HG02678 (cell line): ENCODE data around the gene ZNF439.
"Not testable (repeated sequence)": the region's sequence is repeated elsewhere in the genome, so short reads cannot be mapped to it uniquely, and the experiment has no call there.

Experiments used
- ATAC-seq: cut with Tn5 transposase; IDR thresholded peaks from one replicate; pipeline ENCODE4 v1.9.1; 2021; ENCODE audit warnings: mild to moderate bottlenecking, moderate library complexity; ENCODE audit not compliant: unreplicated experiment

Gene ZNF439

DNA sequence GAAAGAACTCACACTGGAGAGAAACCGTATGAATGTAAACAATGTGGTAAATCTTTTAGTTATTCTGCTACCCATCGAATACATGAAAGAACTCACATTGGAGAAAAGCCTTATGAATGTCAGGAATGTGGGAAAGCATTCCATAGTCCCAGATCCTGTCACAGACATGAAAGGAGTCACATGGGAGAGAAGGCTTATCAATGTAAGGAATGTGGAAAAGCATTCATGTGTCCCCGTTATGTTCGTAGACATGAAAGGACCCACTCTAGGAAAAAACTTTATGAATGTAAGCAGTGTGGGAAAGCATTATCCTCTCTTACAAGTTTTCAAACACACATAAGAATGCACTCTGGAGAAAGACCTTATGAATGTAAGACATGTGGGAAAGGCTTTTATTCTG, 19.2 kb downstream of the ZNF439 start:
- not testable (repeated sequence) for ATAC-seq

GRCh38 chr19:11868188-11868587, 19.7 kb downstream of the ZNF439 start:
- ATAC-seq = no peak

- ATAC-seq = no peak
Observed at GRCh38 chr19:11872624-11873023, 24.1 kb downstream of the ZNF439 start.

DNA sequence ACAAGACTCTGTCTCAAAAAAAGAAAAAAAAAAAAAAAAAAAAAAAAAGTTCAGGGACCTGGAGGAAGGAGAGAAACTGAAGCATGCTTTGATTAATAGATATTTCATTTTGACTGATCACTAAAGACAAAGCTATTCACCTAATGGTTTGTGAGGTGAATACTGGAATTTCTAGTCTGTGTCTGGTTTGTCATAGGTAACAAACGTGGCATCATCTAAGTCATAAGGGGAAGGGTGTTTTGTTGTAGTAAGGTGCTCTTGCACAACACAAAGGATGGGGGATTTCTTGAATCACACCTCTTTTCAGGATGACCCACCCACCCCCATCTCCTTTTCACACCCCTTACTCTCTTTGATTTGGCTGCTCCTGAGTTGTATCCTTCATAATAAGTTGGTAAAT, 25.2 kb downstream of the ZNF439 start:
- ATAC-seq = no peak

DNA sequence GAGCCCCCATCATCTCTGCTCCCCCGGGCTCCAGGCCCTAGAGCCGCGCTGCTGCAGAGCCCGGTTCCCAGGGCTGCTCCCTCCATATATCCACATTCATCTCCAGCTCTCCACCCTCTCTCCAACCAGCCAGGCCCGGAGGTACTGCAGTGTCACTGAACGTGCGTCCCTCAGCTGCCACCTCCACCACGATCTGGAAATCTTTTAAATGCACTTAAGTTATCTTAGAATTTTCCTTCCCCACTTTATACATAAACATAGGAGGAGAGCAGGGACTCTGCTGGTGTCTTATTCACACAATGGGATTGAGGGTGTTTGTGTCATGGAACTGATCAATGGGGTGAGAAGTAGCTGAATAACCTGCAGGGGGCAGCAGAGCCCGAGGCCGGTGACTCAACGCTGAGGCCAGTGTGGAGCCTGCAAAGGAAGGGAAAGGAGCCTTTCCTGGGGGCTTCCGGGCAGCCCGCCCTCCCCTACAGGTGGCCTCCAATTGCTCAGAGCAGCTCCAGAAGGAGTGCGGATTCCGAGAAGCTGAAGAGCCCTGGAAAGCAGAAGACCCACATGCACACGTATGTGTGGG, 31.3 kb downstream of the ZNF439 start:
- ATAC-seq = not testable (repeated sequence)

GRCh38 chr19:11880598-11880997, 32.1 kb downstream of the ZNF439 start:
- ATAC-seq = no peak

- no peak for ATAC-seq
Observed at GRCh38 chr19:11881151-11881800, 32.8 kb downstream of the ZNF439 start.

GRCh38 chr19:11882606-11883005, 34.1 kb downstream of the ZNF439 start:
- no peak for ATAC-seq

- ATAC-seq = peak; percentile 20
Observed at GRCh38 chr19:11887234-11887610, 38.7 kb downstream of the ZNF439 start.

- peak; percentile 72 for ATAC-seq
Observed at GRCh38 chr19:11887611-11888531, 39.3 kb downstream of the ZNF439 start, which contains the start of gene ZNF69. TSS of gene ZNF69 (plus strand) at chr19:11887782. CDS start at chr19:11887924, 142 bp downstream.

DNA sequence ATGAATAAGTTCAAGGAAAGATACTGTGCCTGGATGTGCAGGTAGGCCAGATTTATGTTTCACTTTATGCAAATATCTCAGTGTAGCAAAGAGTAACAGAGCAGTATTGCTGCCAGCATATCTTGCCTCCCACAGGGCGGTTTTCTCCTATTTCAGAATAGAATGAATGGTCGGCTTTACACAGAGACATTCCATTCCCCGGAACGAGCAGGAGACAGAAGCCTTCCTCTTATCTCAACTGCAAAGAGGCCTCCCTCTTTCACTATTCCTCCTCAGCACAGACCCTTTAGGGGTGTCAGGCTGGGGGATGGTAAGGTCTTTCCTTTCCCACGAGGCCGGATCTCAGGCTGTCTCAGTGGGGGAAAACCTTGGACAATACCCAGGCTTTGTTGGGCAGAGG, 41.4 kb downstream of the ZNF439 start:
- ATAC-seq = not testable (repeated sequence)

- ATAC-seq = no peak
Observed at GRCh38 chr19:11890634-11891033, 42.1 kb downstream of the ZNF439 start.

GRCh38 chr19:11894851-11895250, 46.3 kb downstream of the ZNF439 start:
- ATAC-seq = no peak

DNA sequence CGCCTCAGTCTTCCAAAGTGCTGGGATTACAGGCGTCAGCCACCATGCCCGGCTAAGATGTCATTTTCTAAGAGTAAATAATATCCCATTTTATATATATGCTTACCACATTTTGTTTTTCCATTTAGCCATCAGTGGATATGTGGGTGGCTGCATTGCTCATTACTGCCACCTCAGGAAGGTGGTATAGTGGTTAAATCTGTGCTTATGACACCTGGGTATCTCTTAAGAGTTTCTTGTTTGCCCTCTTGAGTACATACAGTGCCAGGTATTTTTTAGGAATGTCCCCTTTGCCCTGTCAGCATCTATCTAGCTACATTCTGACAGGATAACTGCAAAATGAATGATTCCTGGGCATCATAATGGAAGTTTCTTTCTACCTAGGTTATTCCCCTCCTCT, 53.7 kb downstream of the ZNF439 start:
- ATAC-seq = no peak

DNA sequence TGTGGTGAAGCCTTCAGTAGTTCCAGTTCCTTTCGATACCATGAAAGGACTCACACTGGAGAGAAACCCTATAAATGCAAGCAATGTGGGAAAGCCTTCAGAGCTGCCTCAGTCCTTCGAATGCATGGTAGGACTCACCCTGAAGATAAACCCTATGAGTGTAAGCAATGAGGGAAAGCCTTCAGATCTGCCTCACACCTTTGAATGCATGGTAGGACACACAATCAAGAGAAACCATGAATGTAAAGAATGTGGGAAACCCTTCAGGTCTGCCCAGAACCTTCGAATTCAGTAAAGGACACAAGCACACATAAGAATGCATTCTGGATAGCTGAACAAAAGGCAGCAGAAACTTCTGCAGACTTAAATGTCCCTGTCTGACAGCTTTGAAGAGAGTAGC, 57.4 kb downstream of the ZNF439 start:
- ATAC-seq = no peak

- not testable (repeated sequence) for ATAC-seq
Observed at GRCh38 chr19:11911937-11912336, 63.4 kb downstream of the ZNF439 start.

DNA sequence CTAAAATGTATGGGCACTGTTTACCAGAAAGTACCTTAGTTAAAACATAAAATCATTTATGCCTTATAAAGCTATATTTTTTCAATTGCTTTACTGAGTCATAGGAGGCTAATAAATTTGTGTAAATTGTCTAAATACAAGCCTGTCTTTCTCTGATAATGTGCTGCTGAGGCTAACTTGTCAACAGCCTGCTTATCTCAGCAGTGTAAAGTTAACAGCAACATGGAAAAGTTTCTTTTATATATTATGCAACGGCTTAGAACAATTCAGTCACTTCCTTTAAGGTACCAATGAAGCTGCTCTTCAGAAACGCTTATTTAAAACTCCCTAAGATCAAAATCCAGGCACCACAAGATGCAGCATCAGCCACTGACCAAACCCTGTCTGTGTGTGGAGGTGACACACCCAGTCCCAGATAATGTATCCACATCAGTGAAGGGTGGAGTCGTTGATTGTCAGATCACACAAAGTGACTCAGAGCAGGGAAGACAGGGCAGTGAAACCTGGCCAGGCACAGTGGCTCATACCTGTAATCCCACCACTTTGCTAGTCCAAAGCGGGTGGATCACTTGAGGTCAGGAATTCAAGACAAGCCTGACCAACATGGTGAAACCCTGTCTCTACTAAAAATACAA, 66.0 kb downstream of the ZNF439 start:
- ATAC-seq = not testable (repeated sequence)
